Measurements from ENCODE around the gene F7.

Gene F7

GRCh38 chr13:113117911-113118260 lies 12.3 kb downstream of the F7 start:
- DNase-seq (ENCODE audit: low spot score): no peak

- no peak for DNase-seq (ENCODE audit: low spot score)
Observed at GRCh38 chr13:113118261-113119021, 12.8 kb downstream of the F7 start.

- no peak for DNase-seq (ENCODE audit: low spot score)
Observed at GRCh38 chr13:113119166-113119821, 13.7 kb downstream of the F7 start.

- DNase-seq (ENCODE audit: low spot score): no peak
Observed at GRCh38 chr13:113119822-113120189, 14.2 kb downstream of the F7 start.

GRCh38 chr13:113120300-113121182 lies 14.9 kb downstream of the F7 start:
- no peak for DNase-seq (ENCODE audit: low spot score)

DNA sequence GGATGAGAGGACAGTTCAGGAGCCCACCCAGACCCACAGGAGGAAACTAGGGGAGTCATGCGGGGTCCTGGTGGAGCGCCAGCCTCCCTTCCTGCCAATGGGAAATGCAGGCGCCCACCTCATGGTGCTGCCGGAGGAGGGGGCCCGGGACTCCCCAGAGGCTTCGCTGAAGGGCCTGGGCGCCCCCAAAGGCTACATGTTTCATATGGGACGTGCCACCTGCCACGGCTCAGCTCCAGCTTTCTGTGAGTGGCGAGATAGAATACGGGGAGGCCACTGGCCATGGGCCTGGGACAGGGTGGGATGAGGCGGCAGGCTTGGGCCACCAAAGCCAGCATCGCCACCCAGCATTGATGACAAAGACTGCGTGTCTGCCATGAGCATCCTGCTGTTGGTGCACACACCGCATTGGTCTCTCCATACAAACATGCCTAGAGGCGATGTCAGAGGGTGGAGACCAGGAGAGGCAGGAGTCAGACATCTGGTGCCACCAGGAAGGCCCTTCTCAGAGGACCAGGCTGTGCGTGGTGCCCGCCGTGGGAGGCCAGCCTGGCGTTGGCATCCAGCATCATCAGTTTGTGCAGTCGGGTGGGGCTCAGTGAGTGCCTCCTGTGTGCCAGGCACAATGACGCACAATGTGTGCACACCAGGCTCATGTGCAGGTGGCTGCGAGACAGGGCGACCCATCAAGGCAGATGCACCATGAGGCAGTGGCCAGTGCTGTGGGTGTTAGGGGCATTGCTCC lies 15.8 kb downstream of the F7 start:
- no peak for DNase-seq (ENCODE audit: low spot score)

DNA sequence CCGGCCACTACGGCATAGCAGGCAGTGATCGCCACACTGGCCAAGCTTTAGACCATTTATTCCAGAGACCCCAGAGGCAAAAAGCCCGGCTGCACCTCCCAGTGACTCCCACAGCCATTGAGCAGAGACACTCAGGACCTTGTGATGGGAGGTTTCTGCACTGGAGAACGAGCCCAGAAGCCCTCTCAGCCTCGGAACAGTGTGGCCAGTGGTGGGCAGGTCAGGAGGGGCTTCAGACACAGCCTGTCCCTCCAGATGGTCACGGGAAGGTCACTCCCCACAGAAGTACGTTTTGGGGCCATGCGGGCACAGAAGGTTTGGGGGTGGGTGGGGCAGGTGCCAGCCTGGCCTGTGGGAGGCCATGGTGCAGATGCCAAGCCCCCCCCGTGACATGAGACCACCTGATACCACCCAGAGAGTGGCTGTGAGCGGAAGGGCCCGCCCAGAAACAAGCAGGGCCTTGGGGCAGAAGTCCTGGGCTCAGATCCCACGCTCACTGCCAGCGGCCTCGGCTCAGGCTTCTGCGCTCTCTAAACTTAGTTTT lies 16.4 kb downstream of the F7 start:
- DNase-seq (ENCODE audit: low spot score): no peak

DNA sequence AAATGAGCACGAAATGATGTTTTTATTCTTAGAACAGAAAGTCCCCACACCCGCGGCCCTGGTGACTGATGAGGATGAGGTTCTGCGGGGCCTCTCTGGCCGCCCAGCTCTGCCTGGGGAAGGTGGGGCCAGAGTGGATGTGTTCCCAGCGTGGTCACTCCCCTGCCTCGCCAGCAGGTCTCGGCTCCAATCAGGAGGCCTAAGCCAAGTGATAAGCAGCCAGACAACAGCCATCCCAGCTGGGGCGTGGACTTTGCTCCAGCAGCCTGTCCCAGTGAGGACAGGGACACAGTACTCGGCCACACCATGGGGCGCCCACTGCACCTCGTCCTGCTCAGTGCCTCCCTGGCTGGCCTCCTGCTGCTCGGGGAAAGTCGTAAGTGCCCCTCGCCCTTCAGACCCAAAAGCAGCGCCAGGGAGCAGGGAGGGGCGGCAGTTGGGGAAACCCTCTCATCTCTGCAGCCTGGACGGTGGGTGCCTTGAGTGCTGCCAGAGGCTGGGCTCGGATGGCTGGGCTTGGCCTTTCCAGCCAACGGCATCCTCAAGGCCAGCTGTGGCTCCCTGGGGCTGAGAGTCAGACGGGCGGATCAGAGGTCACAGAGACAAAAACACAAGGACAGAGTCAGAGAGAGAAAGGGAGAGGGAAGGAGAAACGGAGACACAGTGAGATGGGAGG lies 17.1 kb downstream of the F7 start, which contains the start of gene F10:
TSS of gene F10 (plus strand) at position 250 of the 676 bp plus-strand sequence. CDS start at position 307, 57 bp downstream.
- peak; percentile 34 for DNase-seq (ENCODE audit: low spot score)

GRCh38 chr13:113123226-113124201 lies 17.9 kb downstream of the F7 start:
- DNase-seq (ENCODE audit: low spot score): no peak

DNA sequence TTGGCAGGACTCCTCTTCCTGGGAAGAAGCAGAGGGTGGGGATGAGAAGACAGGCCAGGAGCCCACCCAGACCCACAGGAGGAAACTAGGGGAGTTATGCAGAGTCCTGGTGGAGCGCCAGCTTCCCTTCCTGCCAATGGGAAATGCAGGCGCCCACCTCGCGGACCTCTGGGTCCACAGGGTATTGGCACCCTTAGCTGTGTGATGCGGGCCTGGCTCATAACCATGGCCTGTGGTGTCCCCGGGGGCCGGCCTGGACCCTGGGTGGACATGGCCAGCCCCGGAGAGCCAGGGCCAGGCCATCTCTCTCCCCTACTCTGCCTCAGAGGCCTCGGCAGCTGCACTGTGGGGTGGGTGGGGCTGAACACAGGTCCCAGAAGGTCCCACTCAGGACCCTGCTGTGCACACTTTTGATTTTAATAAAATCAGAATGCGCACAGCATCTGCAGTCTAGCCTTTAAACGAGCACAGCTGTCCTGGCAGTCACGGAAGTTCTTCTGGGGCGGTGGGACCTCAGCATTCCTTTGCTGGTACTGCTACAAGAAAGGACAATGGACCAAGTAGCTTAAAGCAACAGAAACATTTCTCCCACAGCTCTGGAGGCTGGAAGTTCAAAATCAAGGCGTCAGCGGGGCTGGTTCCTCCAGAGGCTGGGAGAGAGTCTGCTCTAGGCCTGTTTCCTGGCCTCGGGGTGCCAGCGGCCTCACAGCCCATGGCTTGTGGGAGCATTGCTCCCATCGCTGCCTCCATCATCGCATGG lies 18.8 kb downstream of the F7 start:
- DNase-seq (ENCODE audit: low spot score): no peak

- DNase-seq (ENCODE audit: low spot score): no peak
Observed at GRCh38 chr13:113125506-113126264, 20.1 kb downstream of the F7 start.

DNA sequence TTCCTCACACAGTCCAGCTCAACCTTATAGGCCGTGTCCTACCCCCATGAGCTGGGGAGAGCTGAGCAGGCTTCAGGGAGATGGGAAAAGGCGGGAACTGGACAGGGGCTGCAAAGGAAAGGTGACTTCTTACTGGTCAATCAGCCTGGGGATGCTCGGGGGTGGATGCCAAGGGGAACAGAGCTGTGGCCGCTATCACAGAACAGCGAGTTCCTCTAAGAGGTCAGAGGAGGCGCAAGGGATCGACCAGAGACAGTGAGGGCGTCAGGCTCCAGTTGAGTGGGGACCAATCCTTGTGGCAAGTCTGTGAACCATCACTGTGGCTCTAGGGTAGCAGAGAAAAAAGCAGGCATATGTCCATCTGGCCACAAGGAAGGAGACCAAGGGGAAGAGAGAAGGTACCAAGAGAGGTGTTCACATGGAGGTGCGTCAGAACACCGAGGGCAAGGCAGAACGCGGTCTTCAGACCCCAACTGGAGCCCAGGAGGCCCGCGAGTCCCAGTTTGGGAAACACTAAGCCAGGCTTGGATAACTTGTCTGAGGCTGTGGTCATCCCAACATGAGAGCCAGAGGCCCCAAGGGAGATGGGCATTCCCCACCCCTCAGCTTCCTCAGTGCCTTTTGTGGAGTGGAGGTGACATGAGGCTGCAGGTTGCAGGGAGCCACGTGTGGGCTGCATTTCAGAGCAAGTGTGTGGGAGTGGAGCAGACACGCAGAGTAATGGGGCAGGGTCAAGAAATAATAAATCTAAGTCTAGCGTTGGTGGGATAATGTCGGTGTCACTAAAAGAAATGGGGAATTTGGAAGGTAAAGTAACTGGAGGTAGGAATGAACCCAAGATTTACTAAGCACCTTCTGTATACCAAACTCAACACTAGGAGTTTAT lies 20.9 kb downstream of the F7 start:
- no peak for DNase-seq (ENCODE audit: low spot score)

GRCh38 chr13:113129480-113129879 lies 23.9 kb downstream of the F7 start:
- no peak for DNase-seq (ENCODE audit: low spot score)

GRCh38 chr13:113129921-113130750 lies 24.5 kb downstream of the F7 start:
- DNase-seq (ENCODE audit: low spot score): no peak

- no peak for DNase-seq (ENCODE audit: low spot score)
Observed at GRCh38 chr13:113135281-113135760, 29.7 kb downstream of the F7 start.

GRCh38 chr13:113137691-113138298 lies 32.2 kb downstream of the F7 start:
- no peak for DNase-seq (ENCODE audit: low spot score)
